Aorta (tissue), 5 donors: ENCODE data around the gene DPP6. TPM values are rescaled to one million over a fixed set of nuclear protein-coding genes. Genes with fewer than 3 reads are reported as not detected.
A peak's percentile ranks its signal among the peaks of the same experiment; 100 is the strongest.

Source experiments
- ATAC-seq: fragments of 200-7000 bp; cut with Tn5 transposase; one replicate; pipeline ENCODE4 v1.9.1; 2022; ENCODE audit warnings: moderate library complexity; ENCODE audit not compliant: low FRiP score
- DNase-seq, 2 donors: peaks; one replicate each; pipeline ENCODE4 v3.0.0-alpha.2; 2020
- H3K27ac ChIP-seq, 2 donors: one replicate each; pipeline ENCODE4 v1.5.1; 2013; ENCODE audit warnings: low read length in 2 of 2, mild to moderate bottlenecking in 2 of 2, moderate library complexity in 2 of 2, control low read depth in 1 of 2, inconsistent platforms in 1 of 2, low read depth in 1 of 2
- H3K27me3 ChIP-seq, 2 donors: one replicate each; pipeline ENCODE4 v1.6.1; 2013; ENCODE audit warnings: control low read depth in 1 of 2, low read length in 1 of 2, mild to moderate bottlenecking in 1 of 2, moderate library complexity in 1 of 2; ENCODE audit not compliant: insufficient read depth in 2 of 2, control insufficient read depth in 1 of 2
- H3K36me3 ChIP-seq, 2 donors: one replicate each; pipeline ENCODE4 v1.6.1; 2013; ENCODE audit warnings: control low read depth in 1 of 2, low read length in 1 of 2, mild to moderate bottlenecking in 1 of 2; ENCODE audit not compliant: insufficient read depth in 2 of 2, control insufficient read depth in 1 of 2
- H3K4me1 ChIP-seq, 2 donors: one replicate each; pipeline ENCODE4 v1.6.1; 2013; ENCODE audit warnings: low read length in 2 of 2, control low read depth in 1 of 2, mild to moderate bottlenecking in 1 of 2, moderate library complexity in 1 of 2; ENCODE audit not compliant: insufficient read depth in 2 of 2, control insufficient read depth in 1 of 2
- H3K4me3 ChIP-seq, 2 donors: one replicate each; pipeline ENCODE4 v1.5.1; 2013; ENCODE audit warnings: low read length in 2 of 2, control low read depth in 1 of 2, mild to moderate bottlenecking in 1 of 2
- H3K9me3 ChIP-seq: one replicate; pipeline ENCODE4 v1.6.1; 2013; ENCODE audit warnings: mild to moderate bottlenecking, low read length; ENCODE audit not compliant: control insufficient read depth
- WGBS, 2 donors: extraction: QIAGEN DNeasy Blood & Tissue Kit; methylation state at CpG; one replicate each; pipeline ENCODE4 v1.1.7; 2013; 5-methylcytosine and 5-hydroxymethylcytosine counted together
- intact Hi-C, 2 donors: fragments of 100-400 bp; cut with DNase I; formaldehyde crosslinking; loops; one replicate each; pipeline versions ENCODE4 v1.14.2 to v1.15.0; 2022
- polyA plus RNA-seq, 2 donors: library from polyadenylated mRNA; stranded (reverse); fragments of 200-250 nt; gene quantifications; one replicate each; pipeline ENCODE4 v1.2.3, GENCODE V29; 2013
- total RNA-seq, 2 donors: library from RNA; stranded (reverse); fragmentation: NEBNext Ultra II Directional; extraction: Animal tissue kit (Norgen Biotek cat#: 25700); gene quantifications; one replicate each; pipeline ENCODE4 v1.2.1, GENCODE V29; 2021
- donor health status: healthy with polysubstance abuse.
- donor health status: Bipolar disorder and iron deficiency.
- donor health status: DM: no; HTN: no; CAD: no.
- donor health status: DM: no; HTN: no; CAD: no.
- donor health status: DM: yes; HTN: yes; CAD: no.

Gene DPP6
- total and polyA plus RNA-seq, 4 donors: 0.69 TPM; not detected in 3

DNA sequence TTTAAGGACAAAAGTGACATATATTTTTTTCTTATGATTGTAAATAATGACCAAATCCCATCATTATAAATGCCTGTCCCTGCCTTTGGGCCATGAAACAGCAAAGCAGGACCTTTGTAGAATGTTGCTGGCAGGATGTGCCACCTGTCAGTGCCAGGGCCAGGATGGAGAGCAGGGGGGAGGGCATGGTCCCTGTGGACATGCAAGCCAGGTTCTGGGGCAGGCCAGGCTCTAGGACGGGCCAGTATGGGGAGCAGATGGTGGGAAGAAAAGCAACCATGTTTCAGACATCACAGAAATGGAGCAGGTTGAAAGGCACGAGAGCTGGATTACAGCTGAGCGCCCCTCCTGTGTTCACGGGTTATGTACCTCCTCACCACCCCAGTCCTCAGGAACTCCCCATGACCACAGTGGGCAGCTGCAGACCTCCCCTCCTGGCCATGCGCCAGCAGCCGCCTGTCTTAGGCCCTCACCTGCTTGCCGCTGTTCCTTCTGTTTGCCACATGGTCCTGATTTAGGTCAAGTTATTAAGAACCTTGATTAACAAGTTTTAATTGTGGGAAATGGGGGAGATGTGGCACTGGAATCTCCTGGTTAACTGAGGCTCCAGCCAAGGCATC is 740.3 kb downstream of the DPP6 start:
- Histone ChIP-seq H3K9me3 (no peaks in the 10 kb centered on the region), H3K4me1 (no peaks in the 10 kb centered on the region), H3K4me3 (no peak overlapping the region), H3K36me3 (no peaks in the 10 kb centered on the region), H3K27ac (no peak overlapping the region), H3K27me3 (no peaks in the 10 kb centered on the region)
- DNase-seq (no peak), ATAC-seq (no peak)
- WGBS, 2 donors: 78 to 81% methylated on average over 7 of the region's 7 CpGs
- intact Hi-C loops: no loop called here

DNA sequence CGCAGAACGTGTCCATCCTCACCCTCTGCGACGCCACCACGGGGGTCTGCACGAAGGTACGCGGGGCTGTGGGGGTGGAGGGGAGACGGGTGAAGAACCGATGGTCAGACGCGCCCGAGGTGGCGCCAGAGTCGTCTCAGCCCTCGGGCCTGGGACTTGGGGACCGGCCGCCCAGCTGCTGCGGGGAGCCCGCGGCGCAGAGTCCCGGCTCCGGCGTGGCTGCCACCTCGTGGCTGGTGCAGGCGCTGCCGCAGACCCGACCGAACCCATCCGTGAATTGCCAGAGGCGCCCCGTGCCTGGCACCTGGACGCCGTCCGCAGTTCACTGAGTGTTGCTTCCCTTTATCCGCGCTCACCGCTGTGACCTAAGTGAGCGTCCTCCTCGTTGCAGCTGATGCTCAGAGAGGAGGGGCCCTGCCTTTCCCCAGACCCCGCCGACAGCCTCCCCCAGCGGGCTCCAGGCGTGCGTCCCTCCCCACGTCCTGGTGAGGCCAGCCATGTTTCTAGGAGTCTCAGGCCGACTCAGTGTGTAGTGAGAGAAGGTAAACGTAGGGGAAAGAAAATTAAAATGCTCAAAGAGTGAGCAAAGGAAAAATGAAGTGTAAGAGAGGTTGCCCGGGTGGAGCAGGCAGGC is 742.1 kb downstream of the DPP6 start:
- Histone ChIP-seq H3K27ac (no peak overlapping the region), H3K4me1 (no peaks in the 10 kb centered on the region), H3K36me3 (no peaks in the 10 kb centered on the region), H3K4me3 (no peak overlapping the region), H3K27me3 (no peaks in the 10 kb centered on the region), H3K9me3 (no peaks in the 10 kb centered on the region)
- DNase-seq (no peak), ATAC-seq (peak; percentile 16)
- WGBS, 2 donors: 11% methylated on average over 47 to 50 of the region's 50 CpGs
- intact Hi-C loops: no loop called here

DNA sequence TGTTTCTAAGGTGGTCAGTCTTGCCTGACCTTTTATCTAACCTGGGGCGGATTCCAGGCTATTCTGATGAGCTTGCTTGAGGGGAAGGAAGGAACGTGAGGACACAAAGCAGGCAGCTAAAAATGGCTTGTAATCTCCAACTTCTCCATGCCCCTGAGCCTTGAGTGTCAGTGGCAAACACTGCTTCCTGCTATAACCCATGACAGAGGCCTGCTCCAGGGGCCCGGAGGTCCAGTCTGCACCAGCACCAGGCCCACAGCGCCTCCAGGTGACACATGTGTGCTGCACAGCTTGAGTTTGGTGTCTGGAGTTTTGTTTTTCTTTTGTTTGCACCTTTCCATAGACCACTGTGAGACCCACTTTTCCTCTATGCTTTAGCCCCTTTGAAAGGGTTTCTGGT is 742.8 kb downstream of the DPP6 start:
- no peak overlapping the region for H3K27ac ChIP-seq
- H3K36me3 ChIP-seq: no peaks in the 10 kb centered on the region
- intact Hi-C loops: no loop called here
- H3K4me1 ChIP-seq: no peaks in the 10 kb centered on the region
- DNase-seq (no peak), ATAC-seq (no peak)
- no peaks in the 10 kb centered on the region for H3K27me3 ChIP-seq
- no peak overlapping the region for H3K4me3 ChIP-seq
- H3K9me3 ChIP-seq: no peaks in the 10 kb centered on the region
- 56 to 65% methylated on average over 4 of the region's 4 CpGs for WGBS, 2 donors

DNA sequence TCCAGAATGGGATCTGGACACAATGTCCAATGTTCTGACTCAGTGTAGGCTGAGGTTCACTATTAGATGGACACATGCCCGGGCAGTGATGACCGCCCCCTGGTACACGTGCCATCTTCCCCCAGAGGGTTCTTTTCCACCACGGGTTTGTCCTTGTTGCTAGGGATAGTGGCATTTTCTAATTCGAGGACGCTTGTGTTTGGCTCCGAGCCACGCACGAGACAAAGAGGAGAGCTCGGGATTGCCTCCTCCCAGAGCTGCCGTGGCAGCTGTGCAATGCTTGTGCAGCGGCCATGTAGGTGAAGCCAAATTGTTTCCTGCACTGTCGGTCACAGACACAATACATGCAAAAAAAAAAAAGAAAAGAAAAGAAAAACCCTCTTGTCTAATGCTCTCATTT is 743.2 kb downstream of the DPP6 start:
- intact Hi-C loops: no loop called here
- Histone ChIP-seq H3K9me3 (no peaks in the 10 kb centered on the region), H3K36me3 (no peaks in the 10 kb centered on the region), H3K27ac (no peak overlapping the region), H3K4me1 (no peaks in the 10 kb centered on the region), H3K4me3 (no peak overlapping the region), H3K27me3 (no peaks in the 10 kb centered on the region)
- ATAC-seq: no peak
- WGBS, 2 donors: 81 to 84% methylated on average over 13 of the region's 13 CpGs
- DNase-seq: no peak

DNA sequence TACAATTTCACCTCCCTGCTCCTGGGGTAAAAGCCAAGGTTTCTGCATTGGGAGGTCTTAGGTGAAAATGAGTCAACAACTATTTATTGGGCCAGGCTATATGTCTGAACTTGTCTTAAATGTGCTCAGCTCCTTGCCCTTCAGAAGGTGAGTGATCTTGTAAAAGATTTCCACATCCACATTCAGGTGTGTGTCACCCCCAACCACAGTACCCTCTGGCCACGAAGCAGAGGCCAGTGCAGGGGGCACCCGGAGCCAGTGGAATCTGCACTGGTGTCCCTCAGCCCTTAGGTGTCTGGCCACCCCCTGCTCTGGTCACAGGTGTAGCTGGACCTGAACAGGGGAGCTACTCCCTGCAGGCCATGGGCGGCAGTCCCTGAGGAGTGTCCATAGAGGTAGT is 752.3 kb downstream of the DPP6 start:
- peaks cover 2% of the 10 kb centered on the region for H3K9me3 ChIP-seq
- no peaks in the 10 kb centered on the region for H3K27me3 ChIP-seq
- no peaks in the 10 kb centered on the region for H3K4me1 ChIP-seq
- 87 to 92% methylated on average over 3 of the region's 3 CpGs for WGBS, 2 donors
- H3K36me3 ChIP-seq: no peaks in the 10 kb centered on the region
- no peak overlapping the region for H3K4me3 ChIP-seq
- H3K27ac ChIP-seq: no peak overlapping the region
- intact Hi-C loops: no loop called here
- DNase-seq (no peak), ATAC-seq (no peak)

DNA sequence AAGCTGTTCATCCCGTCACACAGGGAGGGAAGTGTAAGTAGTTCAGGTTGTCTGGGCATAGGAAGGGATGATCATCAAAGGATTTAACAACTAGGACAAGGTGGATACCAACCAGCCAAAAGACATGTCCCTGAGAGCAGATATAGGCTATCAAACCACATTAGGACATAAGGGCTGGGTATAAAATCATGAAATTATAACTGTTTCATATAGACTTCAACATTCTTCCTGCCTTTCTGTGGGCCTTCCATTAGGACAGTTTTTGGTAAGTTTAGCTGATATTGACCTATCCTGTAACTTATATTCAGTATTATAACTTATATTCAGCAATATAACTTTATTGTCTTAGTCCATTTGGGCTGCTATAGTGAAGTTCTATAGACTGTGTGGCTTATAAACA is 759.8 kb downstream of the DPP6 start:
- intact Hi-C loops: no loop called here
- H3K27me3 ChIP-seq: no peaks in the 10 kb centered on the region
- ATAC-seq: no peak
- WGBS, 2 donors: 81% methylated on average over 1 of the region's 1 CpG
- peaks cover 6% of the 10 kb centered on the region for H3K9me3 ChIP-seq
- H3K36me3 ChIP-seq: no peaks in the 10 kb centered on the region
- DNase-seq: no peak
- H3K27ac ChIP-seq: no peak overlapping the region
- H3K4me1 ChIP-seq: no peaks in the 10 kb centered on the region
- no peak overlapping the region for H3K4me3 ChIP-seq

DNA sequence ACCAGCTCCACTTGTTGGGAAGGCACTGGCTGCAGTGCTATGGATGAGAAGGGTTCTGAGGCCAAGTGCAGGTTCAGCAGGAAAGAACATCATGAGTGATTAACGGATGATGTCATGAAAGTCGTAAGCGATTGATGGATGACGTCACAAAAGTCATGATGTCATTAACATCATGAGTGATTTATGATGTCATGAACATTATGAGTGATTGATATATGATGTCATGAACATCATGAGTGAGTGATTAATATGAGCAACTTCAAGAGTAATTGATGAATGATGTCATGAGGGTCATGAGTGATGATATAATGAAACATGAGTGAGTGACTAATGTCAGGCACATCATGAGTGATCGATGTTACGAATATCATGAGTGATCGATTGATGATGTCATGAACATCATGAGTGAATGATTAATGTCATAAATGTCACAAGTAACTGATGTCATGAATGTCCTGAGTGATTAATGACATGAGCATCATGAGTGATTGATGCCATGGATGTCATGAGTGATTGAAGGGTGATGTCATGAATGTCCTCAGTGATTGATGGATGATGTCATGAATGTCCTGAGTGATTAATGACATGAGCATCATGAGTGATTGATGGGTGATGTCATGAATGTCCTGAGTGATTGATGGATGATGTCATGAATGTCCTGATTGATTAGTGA is 765.2 kb downstream of the DPP6 start:
- H3K4me1 ChIP-seq: no peaks in the 10 kb centered on the region
- no peak for DNase-seq
- no peaks in the 10 kb centered on the region for H3K36me3 ChIP-seq
- H3K4me3 ChIP-seq: no peak overlapping the region
- H3K27me3 ChIP-seq: no peaks in the 10 kb centered on the region
- H3K27ac ChIP-seq: no peak overlapping the region
- ATAC-seq: no peak
- WGBS, 2 donors: 79 to 80% methylated on average over 7 of the region's 7 CpGs
- intact Hi-C loops: no loop called here
- peaks cover 2% of the 10 kb centered on the region for H3K9me3 ChIP-seq

DNA sequence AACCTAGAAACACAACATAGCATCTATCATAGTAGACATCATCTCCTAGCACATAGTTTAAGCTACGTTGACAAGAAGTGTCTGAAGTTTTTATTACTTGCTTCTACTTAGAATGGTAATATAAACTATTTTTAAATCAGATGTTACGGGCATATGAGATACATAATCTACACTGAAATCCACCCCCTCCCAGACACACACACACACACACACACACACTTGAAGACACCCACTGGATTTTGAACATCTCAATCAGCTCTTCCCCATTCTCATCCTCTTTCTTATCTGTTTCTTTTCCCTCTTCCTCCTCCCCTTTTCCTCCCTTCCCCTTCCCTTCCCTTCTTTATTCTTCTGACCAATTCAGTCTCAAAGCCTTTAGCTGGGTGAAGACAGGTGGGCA is 774.8 kb downstream of the DPP6 start:
- 35 to 46% methylated on average over 2 of the region's 2 CpGs for WGBS, 2 donors
- H3K36me3 ChIP-seq: no peaks in the 10 kb centered on the region
- intact Hi-C loops: no loop called here
- no peaks in the 10 kb centered on the region for H3K27me3 ChIP-seq
- no peak overlapping the region for H3K27ac ChIP-seq
- no peaks in the 10 kb centered on the region for H3K9me3 ChIP-seq
- no peak for DNase-seq
- H3K4me1 ChIP-seq: peaks cover 0 to 2% of the 10 kb centered on the region in 2 donors
- no peak overlapping the region for H3K4me3 ChIP-seq
- no peak for ATAC-seq

DNA sequence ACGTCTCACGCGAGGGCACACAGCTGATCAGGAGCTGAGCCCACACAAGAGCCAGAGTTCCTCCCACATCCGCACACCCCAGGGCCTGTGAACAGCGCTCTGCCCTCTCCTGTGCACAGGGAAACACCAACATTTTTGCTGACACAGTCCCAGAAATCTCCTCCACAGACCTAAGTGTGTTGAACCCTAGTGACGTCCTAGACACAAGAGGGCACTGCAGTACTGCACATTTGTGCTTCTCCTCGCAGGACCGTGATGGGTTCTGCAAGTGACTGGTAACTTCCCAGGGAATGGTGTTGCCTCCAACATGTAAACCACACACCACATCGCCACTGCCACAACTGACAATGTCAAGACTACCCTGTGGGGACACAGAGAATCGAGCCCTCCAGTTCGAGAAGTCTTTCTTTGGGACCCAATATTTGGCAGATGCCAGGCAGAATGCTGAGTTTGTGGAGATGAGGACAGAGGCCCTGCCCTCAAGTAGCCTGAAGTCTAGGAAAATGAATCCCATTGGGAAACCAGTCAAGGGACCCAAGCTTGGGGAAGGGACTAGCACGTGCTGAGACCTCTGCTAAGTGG is 780.5 kb downstream of the DPP6 start:
- no peaks in the 10 kb centered on the region for H3K36me3 ChIP-seq
- no peaks in the 10 kb centered on the region for H3K9me3 ChIP-seq
- H3K4me1 ChIP-seq: no peaks in the 10 kb centered on the region
- WGBS, 2 donors: 67 to 71% methylated on average over 12 of the region's 12 CpGs
- intact Hi-C loops: no loop called here
- no peak overlapping the region for H3K27ac ChIP-seq
- DNase-seq (no peak), ATAC-seq (no peak)
- H3K27me3 ChIP-seq: no peaks in the 10 kb centered on the region
- no peak overlapping the region for H3K4me3 ChIP-seq
